Loucy (cell line): ENCODE measurements around the gene RFX3.

Source experiments
- H2AFZ ChIP-seq: fragments of 200-600 bp; sonication (generic); 2 replicates; pipeline ENCODE4 v1.6.0; 2016; ENCODE audit warnings: antibody characterized with exemption, mild to moderate bottlenecking, low read length, moderate library complexity
- H3F3A ChIP-seq: fragments of 200-600 bp; 2 replicates; pipeline ENCODE4 v1.6.0; 2016; ENCODE audit warnings: antibody characterized with exemption, low read depth, mild to moderate bottlenecking
- H3K27me3 ChIP-seq: fragments of 200-600 bp; sonication (generic); 2 replicates; pipeline ENCODE4 v1.6.1; 2014; ENCODE audit warnings: low read length, mild to moderate bottlenecking; ENCODE audit not compliant: insufficient read depth, poor library complexity, severe bottlenecking
- H3K36me3 ChIP-seq: fragments of 200-600 bp; sonication (generic); 2 replicates; pipeline ENCODE4 v1.6.1; 2016; ENCODE audit warnings: low read length; ENCODE audit not compliant: insufficient read depth
- H3K4me1 ChIP-seq: fragments of 200-600 bp; sonication (generic); 2 replicates; pipeline ENCODE4 v1.5.1; 2014; ENCODE audit warnings: low read length, mild to moderate bottlenecking; ENCODE audit not compliant: insufficient read depth, poor library complexity, severe bottlenecking
- H3K4me2 ChIP-seq: fragments of 200-600 bp; sonication (generic); 2 replicates; pipeline ENCODE4 v1.6.0; 2014; ENCODE audit warnings: antibody characterized with exemption, low read length, low read depth, mild to moderate bottlenecking; ENCODE audit not compliant: poor library complexity, severe bottlenecking
- H3K4me3 ChIP-seq: fragments of 200-600 bp; sonication (generic); 2 replicates; pipeline ENCODE4 v1.5.1; 2014; ENCODE audit warnings: low read length, mild to moderate bottlenecking, mixed read lengths; ENCODE audit not compliant: poor library complexity, severe bottlenecking
- H3K79me2 ChIP-seq: fragments of 200-600 bp; sonication (generic); 2 replicates; pipeline ENCODE4 v1.6.1; 2014; ENCODE audit warnings: low read length; ENCODE audit not compliant: insufficient read depth
- H3K9ac ChIP-seq: fragments of 200-600 bp; sonication (generic); 2 replicates; pipeline ENCODE4 v1.6.0; 2014; ENCODE audit warnings: mild to moderate bottlenecking, low read depth, low read length, moderate library complexity; ENCODE audit not compliant: poor library complexity, severe bottlenecking
- H3K9me2 ChIP-seq: fragments of 200-600 bp; sonication (generic); replicated peaks from 2 replicates; pipeline ENCODE4 v1.6.1; 2016; ENCODE audit warnings: low read depth, low read length, mixed read lengths
- H3K9me3 ChIP-seq: fragments of 200-600 bp; sonication (generic); 2 replicates; pipeline ENCODE4 v1.6.1; 2014; ENCODE audit warnings: mild to moderate bottlenecking, antibody characterized with exemption, low read length, low read depth; ENCODE audit not compliant: insufficient read depth
- H4K20me1 ChIP-seq: fragments of 200-600 bp; sonication (generic); 2 replicates; pipeline ENCODE4 v1.6.0; 2014; ENCODE audit warnings: antibody characterized with exemption, low read length, mild to moderate bottlenecking; ENCODE audit not compliant: insufficient read depth, poor library complexity, severe bottlenecking
- EZH2phosphoT487 ChIP-seq: fragments of 200-600 bp; IDR thresholded peaks from 2 replicates; pipeline ENCODE4 v1.6.1; 2018; ENCODE audit warnings: antibody characterized with exemption, mild to moderate bottlenecking, moderate library complexity, borderline replicate concordance
- TF ChIP-seq, protein P1 (sequence below): fragments of 200-600 bp; sonication (generic); conservative IDR thresholded peaks from 2 replicates; pipeline ENCODE4 v1.5.1; 2014; ENCODE audit warnings: mild to moderate bottlenecking, antibody characterized with exemption, low read length

RFX3 gene

GRCh38 chr9:3299872-3300271, 225.9 kb downstream of the RFX3 start:
- H3K9me3 ChIP-seq = no peaks in the 10 kb centered on the region
- peaks cover 4% of the 10 kb centered on the region for H3K4me1 ChIP-seq
- H3K36me3 ChIP-seq = no peaks in the 10 kb centered on the region
- no peak for TF ChIP-seq EZH2phosphoT487
- TF ChIP-seq, protein P1, sequence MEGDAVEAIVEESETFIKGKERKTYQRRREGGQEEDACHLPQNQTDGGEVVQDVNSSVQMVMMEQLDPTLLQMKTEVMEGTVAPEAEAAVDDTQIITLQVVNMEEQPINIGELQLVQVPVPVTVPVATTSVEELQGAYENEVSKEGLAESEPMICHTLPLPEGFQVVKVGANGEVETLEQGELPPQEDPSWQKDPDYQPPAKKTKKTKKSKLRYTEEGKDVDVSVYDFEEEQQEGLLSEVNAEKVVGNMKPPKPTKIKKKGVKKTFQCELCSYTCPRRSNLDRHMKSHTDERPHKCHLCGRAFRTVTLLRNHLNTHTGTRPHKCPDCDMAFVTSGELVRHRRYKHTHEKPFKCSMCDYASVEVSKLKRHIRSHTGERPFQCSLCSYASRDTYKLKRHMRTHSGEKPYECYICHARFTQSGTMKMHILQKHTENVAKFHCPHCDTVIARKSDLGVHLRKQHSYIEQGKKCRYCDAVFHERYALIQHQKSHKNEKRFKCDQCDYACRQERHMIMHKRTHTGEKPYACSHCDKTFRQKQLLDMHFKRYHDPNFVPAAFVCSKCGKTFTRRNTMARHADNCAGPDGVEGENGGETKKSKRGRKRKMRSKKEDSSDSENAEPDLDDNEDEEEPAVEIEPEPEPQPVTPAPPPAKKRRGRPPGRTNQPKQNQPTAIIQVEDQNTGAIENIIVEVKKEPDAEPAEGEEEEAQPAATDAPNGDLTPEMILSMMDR = no peak
- no peaks in the 10 kb centered on the region for H3F3A ChIP-seq
- H2AFZ ChIP-seq = no peak overlapping the region
- H3K27me3 ChIP-seq = no peaks in the 10 kb centered on the region
- no peak overlapping the region for H3K4me3 ChIP-seq
- no peak overlapping the region for H3K9ac ChIP-seq
- no peaks in the 10 kb centered on the region for H3K79me2 ChIP-seq
- no peaks in the 10 kb centered on the region for H4K20me1 ChIP-seq
- H3K4me2 ChIP-seq = no peak overlapping the region
- H3K9me2 ChIP-seq = no peaks in the 10 kb centered on the region

GRCh38 chr9:3296536-3296935, 229.3 kb downstream of the RFX3 start:
- Histone ChIP-seq H2AFZ (no peak overlapping the region), H3K79me2 (no peaks in the 10 kb centered on the region), H3K4me1 (peaks cover 4% of the 10 kb centered on the region), H3K9me3 (no peaks in the 10 kb centered on the region), H3K4me3 (no peak overlapping the region), H3F3A (no peaks in the 10 kb centered on the region), H3K36me3 (peaks cover 5% of the 10 kb centered on the region), H3K4me2 (no peak overlapping the region), H3K27me3 (no peaks in the 10 kb centered on the region), H4K20me1 (no peaks in the 10 kb centered on the region), H3K9me2 (no peaks in the 10 kb centered on the region), H3K9ac (no peak overlapping the region)
- TF ChIP-seq, protein P1 = no peak
- TF ChIP-seq EZH2phosphoT487 = no peak

DNA sequence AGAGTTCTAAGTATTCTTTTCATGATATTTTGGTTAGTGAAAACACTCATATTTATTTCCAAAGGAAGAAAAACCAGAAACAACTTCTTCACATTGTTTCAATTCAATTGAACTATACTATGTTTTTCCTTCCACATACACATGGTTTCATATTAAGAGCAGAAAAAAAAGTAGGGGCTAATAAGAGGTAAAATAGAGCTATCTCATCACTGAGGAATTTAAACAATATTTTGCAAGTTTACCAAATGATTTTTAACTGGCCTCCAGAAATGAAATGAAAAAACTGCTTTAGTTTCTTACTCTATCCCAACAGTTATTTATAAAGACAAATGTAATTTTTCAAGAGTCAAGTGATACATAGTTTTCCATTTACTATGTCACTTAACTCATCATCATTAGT, 233.5 kb downstream of the RFX3 start:
- no peak overlapping the region for H3K4me3 ChIP-seq
- H3K36me3 ChIP-seq = peaks cover 15% of the 10 kb centered on the region
- no peaks in the 10 kb centered on the region for H4K20me1 ChIP-seq
- no peaks in the 10 kb centered on the region for H3K9me2 ChIP-seq
- no peaks in the 10 kb centered on the region for H3K27me3 ChIP-seq
- H2AFZ ChIP-seq = no peak overlapping the region
- H3K9ac ChIP-seq = no peak overlapping the region
- H3K9me3 ChIP-seq = 0 out of 2 replicates have a peak, but pooled peaks cover 4% of the 10 kb centered on the region
- H3K79me2 ChIP-seq = no peaks in the 10 kb centered on the region
- TF ChIP-seq EZH2phosphoT487 = no peak
- TF ChIP-seq, protein P1 = no peak
- no peak overlapping the region for H3K4me2 ChIP-seq
- H3K4me1 ChIP-seq = peaks cover 9% of the 10 kb centered on the region
- H3F3A ChIP-seq = no peaks in the 10 kb centered on the region
